KBM-7 (cell line): ENCODE measurements around the gene OGDHL.
"Not testable (repeated sequence)": the region's sequence is repeated elsewhere in the genome, so short reads cannot be mapped to it uniquely, and the experiment has no call there.

Experiments
- DNase-seq: peaks from one replicate; pipeline ENCODE4 v3.0.0-alpha.2; 2015
- in situ Hi-C: fragments of 300-500 bp; cut with MboI; formaldehyde crosslinking; loops from 2 replicates; pipeline ENCODE4 v1.14.3; 2020; ENCODE audit warnings: low sequenced_read_pairs, low pct_unique_long_range_greater_than_20kb, mixed read lengths

Gene OGDHL

DNA sequence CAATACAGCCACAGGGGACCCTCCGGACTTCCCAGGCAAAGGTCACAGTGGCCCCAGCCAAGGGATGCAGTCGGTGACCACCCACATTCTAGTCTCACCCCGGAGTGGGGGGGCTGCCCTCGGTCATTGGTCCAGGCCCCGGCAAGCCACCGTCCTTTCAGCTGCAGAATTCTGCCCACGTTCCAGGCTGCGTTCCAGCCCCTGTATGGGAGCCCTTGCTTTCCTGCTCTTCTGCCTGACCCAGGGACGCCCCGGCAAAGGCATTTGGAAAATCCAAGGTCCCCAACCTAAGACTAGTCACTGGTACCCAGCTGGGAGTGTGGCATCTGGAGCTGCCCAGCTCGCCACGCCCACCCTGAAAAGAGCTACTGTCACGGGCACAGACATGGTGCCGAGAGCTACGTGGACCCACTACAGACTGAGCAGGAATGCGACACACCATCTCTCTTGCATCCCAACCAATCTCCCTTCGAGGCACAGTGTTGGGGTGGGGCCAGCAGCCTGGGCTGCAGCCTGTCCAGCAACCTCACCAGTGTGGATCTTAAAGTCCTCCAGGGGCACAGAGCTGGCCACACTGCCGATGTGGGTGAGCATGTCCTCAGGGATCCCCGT lies 18.6 kb downstream of the OGDHL start:
- no peak for DNase-seq
- in situ Hi-C loops: no loop called here

DNA sequence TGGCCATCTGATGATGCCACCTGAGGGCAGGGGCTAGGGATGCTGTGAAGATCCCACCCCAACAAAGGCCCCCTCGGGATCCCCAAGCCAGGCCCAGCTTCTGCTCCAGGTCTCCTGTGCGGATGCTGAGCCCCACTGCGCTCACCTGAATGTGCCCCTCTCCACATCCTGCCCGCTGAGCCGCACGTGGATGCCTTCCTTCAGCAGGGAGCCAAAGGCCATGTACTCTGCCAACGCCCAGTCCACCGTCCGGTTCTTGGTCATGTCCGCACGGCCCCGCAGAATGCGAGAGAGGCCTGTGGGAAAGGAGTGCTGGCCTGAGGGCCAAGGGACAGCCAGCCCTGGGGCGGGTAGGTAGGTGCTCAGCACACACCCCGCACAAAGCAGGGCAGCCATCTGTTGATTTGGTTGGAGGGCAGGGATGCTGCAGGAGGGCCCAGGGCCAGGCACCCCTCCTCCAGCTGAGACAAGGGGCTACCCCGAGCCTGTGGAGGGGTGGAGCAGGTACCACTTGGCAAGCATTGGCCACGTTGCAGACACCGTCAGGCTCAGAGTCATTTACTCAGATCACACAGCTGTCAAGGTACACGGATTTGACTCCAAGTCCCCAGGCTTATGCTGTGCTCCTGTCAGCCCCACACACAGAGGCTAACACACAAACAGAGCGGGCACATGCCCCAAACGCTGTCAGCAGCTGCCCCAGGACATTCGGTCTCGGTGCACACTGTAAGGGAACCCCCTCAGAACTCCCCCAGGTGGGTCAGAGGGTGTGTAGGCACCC lies 19.2 kb downstream of the OGDHL start:
- in situ Hi-C loops: no loop called here
- DNase-seq: no peak

DNA sequence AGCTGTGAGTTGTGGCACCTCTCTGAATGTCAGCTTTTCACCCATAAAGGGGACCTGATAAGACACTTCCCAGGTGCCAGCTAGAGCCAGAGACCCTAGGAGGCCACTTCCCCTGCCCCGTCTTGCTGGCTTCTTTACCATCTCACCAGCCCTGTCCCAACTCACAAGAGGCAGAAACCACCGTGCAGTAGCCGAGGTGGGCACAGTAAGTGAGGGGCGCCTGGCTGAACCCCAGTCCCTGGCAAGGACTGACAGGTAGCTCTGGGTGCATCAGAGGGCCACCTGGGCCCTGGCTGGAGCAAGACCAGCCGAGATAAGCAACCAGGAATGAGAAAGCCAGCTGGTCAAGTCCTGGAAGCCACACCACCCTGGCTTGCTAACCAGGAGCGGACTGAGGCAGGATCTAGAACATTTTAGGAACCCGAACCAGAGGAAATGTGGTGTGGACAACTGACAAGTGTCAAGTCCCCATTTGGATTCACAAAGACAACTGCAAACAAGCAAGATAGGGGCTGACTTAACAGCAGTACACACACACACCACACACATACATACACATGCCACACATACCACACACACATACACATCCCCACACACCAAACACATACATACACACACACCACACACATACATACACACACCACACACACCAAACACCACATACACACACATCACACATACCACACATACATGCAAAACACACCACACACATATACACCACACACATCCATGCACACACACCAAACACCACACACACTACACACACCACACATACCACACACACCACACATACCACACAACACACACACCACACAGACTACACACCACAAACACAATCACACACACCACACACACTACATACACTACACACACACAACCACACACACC lies 20.8 kb downstream of the OGDHL start:
- DNase-seq: no peak
- in situ Hi-C loops: no loop called here

DNA sequence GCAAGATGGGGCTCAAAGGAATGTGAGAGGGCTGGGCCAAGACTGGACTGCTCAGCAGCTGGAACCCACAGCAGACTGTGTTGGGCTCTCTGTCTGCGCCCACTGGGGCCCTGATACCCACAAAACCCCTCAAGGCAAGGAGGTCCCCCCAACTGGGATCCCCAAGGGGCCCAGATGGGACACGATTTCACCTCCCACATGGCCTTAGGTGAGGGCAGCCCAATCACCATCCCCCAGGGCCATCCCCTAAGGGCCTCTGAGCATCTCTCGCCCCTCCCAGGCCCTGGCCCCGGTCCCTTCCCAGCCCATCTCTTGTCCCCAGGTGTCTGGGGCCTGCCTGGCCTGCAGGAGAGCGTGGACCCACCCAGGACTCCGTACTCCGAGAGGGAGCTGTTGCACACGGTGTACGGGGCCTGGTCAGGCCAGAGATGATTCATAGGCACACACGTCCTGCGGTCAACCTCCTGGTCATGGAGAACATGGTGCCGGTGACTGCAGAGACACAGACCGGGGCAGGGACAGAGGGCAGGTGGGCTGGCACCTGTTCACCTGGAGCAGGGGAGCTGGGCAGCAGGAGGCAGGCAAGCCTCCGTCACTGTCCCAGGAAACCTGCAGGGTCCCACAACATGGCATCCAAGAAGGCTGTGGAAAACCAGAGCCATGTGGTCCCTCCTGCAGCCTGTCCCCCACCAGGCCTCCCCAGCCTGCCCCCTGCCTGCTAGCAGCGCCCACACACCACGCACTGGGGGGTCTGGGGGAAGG lies 21.6 kb downstream of the OGDHL start:
- in situ Hi-C loops: no loop called here
- DNase-seq: no peak

DNA sequence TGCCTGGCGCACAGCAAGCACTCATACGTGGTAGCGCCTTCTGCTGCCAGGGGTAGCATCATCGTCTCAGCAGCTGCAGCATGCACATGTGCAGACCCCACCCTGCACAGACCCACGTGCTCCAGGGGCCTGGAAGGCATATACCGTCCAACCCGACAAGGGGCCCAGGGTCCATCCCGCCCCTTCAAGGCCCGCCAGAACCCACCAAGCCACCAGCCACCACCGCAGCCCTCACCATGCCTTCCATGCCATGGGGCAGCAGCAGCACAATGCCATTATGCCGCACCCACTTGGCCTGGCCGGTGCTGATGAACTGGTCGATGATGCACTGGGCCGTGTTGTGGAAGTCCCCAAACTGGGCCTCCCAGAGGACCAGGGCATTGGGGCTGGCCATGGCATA lies 22.7 kb downstream of the OGDHL start:
- in situ Hi-C loops: no loop called here

DNA sequence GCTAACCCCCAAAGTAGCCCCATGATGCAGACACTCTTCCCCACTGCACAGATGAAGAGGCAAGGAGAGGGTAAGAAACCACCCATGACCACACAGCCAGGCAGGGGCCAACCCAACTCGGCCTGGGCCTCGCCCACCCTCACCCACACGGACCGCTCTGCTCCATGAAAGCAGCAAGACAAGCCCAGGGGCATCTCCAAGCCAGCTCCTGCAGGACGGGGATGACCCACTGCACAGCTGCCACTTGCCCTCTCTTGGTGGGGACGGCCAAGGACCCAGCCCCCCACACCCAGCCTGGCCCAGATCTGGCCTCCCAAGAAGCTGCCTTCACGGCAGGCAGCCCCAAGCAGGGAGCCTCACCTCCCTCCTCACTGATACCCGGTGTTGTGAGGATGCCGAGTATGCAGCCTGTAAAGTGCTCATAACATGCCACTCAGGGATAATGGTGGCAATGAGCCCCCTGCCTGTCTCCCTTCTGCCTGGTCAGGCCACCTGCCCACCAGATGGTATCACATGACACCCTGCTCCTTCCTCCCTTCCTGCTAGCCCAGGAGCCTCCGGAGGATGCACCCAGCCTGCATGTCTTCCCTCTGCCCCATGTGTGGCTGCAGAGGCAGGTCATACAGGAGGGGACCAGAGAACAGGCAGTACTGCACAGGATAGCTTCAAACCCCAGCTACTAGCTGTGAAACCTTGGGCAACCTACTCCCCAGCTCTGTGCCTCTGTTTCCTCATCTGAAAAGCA lies 23.3 kb downstream of the OGDHL start:
- DNase-seq: no peak
- in situ Hi-C loops: no loop called here

More for the DNA sequence above, 22.7 kb downstream of the OGDHL start:
- no peak for DNase-seq

DNA sequence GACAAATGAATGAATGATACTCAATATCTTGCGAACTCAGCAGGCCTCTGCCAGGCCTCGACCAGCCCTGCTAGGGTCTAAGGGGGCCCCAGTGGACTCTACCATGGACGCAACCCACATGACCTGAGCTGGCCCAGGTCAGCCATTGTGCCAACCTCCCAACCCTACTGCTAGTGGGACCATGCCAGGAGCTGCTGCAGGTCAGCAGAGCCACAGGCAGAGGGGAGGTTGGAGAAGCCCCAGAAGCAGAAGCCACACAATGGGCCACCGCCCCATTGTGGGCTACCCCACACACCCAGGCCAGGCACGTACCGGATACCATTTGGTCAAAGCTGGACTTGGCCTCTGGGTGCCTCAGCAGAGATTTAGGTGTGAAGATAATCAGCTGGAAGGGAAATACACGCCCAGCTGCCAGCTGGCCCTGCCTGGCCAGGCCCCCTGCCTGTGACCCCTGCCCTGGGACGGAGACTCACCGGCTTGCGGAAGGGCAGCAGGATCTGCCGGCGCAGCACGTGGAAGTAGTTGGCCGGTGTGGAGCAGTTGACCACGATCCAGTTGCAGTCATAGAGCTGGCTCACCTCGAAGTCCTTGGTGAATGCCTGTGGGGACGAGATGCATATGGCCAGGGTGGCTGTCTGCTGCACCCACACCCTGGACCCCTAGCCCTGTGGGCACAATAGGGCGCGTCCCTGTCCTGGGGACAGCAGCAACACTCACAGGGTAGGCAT lies 24.5 kb downstream of the OGDHL start:
- DNase-seq: no peak
- in situ Hi-C loops: no loop called here

DNA sequence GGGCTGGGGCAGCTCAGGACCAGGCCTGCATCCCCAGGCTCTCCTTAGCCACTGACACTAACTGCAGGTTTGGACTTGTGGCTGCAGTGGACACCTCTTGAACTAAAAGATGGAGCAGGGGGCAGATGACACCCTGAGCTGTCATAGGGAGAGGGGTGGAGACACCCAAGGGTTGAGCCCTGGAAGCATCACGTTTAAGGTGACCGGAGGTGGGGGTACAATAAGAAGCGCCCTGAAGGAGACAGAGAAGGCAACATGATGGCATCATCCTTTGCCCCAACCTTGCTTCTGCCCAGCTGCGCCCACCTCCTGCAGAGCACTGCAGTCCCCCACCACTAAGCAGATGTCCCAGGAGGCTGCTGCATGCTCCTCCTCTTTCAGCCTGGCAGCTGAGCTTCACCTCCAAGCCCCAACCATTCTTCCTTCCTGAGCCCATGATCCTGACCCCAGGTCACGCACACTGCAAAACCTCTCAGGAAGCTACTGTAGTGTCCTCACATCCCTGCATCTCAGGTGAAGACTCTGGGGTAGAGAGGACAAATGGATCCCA lies 25.5 kb downstream of the OGDHL start:
- DNase-seq: no peak
- in situ Hi-C loops: no loop called here

DNA sequence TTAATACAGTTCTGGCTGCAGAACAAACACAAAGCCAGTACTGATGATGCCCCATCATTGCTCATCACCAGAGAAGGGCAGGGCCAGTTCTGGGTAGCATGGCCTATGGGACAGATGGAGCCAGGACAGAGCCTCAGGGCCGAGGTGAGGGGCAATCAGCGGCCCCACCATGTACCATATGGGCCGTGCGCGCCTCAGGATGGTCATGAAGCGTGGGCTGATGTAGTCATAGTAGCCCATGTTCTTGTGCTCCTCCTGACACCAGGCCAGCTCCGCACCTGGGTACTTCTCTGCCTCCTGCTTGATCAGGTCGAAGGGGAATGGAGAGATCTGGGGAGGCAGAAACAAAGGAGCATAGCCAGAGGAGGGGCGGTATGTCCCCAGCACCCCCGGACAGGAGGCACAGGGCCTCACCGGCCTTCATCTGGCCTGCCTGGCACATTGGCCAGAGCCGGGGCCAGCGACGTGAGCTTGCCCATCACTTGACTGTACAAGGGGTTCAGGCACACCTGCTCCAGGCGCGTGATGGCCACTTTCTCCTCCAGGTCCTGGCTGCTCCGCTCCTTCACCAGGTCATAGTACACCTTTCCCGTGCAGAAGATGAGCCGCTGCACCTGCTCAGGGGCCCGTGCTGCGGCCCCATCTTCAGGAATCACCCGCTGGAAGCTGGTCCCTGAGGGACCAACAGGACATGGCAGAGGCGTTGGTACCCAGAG lies 26.1 kb downstream of the OGDHL start:
- in situ Hi-C loops: no loop called here
- no peak for DNase-seq

DNA sequence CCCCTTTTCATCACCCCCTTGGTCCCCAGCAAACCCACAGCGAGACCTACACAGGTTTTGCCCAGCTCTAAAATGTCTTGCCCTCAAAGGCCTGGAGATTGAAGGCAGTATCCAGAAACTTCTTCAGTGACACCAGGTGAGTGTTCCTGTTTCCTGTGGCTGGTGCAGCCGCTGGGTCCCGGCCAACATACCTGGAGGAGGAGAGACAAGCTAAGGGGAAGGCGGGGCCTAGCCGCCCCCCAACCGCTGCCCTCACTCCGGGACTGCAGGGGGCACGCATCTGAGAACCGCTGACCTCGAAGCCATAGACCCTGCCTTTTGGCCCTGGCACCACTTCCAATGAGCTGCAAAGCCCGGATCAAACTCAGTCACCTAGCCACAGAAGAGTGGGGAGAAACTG lies 27.0 kb downstream of the OGDHL start:
- in situ Hi-C loops: no loop called here
- DNase-seq: no peak

DNA sequence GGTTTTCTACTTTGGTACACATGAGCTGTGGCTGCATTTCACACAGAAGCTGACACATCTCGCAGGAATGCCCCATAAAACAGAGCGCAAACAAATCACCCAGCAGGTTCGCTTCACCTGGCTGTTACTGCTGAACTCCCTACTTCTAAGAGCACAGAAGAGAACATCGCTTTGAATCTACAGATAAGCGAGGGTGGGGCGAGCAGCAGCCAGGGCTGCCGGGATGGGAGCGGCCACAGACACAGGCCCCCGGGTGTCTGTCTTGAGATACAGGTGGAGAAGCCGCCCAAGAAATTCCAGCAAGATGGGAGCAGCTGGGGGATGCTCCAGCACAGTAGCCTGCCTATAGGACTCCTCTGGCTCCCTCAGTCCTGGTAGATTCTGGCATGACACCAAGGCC lies 27.4 kb downstream of the OGDHL start:
- in situ Hi-C loops: no loop called here
- no peak for DNase-seq

DNA sequence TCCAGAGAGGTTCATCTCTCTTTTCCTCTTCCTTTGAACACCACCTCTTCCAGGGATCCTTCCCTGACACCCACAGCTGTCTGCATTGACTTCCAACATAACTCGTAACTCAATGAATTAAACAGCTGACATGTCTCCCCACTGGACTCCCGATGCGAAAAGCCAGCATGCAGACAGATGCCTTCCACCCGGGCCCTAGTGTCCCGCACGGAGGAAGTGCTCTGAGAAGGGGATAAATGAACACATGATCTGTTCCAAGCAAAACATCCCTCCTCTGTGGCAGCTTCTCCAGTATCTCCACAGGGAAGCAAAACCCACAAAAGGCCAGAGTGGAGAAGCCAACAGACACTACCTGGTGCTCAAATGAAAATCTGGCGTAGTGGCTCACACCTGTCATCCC lies 28.3 kb downstream of the OGDHL start:
- in situ Hi-C loops: no loop called here
- no peak for DNase-seq

DNA sequence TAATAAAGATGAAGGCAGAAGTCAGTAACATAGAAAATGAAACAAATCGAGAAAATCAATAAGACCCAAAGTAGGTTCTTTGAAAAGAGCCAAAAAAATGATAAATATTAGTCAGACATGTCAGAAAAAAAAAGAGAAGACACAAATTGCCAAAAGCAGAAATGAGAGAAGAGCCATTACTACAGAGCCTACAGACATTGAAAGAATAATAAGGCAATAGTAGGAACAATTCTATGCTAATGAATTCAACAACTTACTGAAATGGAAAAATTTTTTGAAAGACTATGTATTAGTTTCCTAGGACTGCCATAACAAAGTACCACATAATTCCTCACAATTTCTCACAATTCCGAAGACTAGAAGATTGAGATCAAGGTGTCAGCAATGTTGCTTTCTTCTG lies 35.5 kb downstream of the OGDHL start:
- DNase-seq: no peak
- in situ Hi-C loops: no loop called here

DNA sequence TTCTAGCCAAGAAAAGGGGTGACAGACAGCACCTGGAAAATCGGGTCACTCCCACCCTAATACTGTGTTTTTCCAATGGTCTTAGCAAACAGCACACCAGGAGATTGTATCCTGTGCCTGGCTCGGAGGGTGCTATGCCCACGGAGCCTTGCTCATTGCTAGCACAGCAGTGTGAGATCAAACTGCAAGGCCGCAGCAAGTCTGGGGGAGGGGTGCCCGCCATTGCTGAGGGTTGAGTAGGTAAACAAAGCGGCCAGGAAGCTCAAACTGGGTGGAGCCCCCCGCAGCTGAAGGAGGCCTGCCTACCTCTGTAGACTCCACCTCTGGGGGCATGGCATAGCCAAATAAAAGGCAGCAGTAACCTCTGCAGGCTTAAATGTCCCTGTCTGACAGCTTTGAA lies 47.0 kb downstream of the OGDHL start:
- DNase-seq, in situ Hi-C loops: not testable (repeated sequence)

DNA sequence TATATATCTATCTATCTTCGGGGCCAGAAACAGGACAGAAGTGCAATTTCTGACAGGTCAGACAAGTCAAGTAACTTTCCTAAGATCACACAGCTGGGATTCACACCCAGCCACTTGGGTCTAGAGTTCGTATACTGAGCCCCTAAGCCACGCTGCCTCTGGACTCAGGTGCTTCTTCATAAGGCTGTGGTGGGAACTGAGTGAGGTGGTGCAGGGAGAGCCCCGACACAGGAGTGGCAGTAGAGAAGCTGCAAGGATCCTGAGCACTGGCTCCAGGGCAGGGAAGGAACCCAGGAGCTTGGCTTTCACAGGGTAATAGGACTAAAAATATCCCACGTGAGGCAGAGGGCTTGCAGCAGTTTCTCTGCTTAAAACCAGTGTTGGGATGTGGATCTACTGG lies 48.9 kb downstream of the OGDHL start:
- no peak for DNase-seq
- in situ Hi-C loops: no loop called here

DNA sequence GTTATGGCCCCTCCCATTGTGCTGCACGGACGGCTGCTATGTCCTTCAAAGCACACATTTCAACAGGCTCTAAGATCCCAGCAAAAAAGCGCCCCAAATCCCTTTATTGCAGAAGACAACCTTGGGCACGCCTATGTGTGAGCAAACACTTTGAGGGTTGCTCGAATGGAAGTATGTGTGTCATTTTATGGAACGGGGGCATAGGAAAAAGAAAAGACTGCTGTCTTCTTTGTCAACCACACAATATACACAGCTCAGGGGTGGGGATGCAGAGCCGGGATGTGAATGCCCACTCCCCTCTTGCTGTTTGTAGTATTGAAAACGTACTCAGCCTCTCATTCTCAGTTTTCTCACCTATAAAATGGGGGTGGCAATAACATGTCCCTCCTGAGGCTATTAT lies 50.6 kb downstream of the OGDHL start:
- DNase-seq: no peak
- in situ Hi-C loops: no loop called here

DNA sequence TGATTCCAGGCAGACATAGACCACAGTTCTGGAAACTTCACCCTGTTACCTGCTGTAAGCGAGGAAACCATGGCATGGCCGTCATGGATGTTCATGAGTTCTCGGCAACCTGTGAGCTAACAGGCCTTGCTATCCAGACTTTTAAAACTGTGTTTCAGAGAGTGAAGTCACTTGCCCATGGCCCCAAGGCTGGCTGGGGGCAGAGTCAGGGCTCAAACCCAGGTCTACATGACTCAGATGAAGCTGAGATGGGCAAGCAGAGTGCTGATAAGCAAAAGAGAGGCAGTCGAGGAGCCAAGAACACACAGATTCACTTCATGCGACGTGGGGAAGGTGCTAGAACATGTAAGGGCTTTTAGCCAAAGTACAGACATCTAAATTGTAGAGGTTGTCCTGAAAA lies 51.2 kb downstream of the OGDHL start:
- in situ Hi-C loops: no loop called here
- no peak for DNase-seq
